GM23338 (cell line): ENCODE data around the gene CHRNA3. TPM values are rescaled to one million over a fixed set of nuclear protein-coding genes. Genes with fewer than 3 reads are reported as not detected.

Experiments used
- ATAC-seq: fragments of 200-7000 bp; cut with Tn5 transposase; 3 replicates; pipeline ENCODE4 v1.9.1; 2020
- DNase-seq: peaks from one replicate; pipeline ENCODE4 v3.0.0-alpha.2; 2015; ENCODE audit warnings: low spot score
- H2AFZ ChIP-seq: fragments of 200-600 bp; sonication (generic); 2 replicates; pipeline ENCODE4 v1.8.0; 2016; ENCODE audit warnings: antibody characterized with exemption, mild to moderate bottlenecking, moderate library complexity
- H3F3A ChIP-seq: fragments of 200-600 bp; sonication (generic); replicated peaks from 2 replicates; pipeline ENCODE4 v1.8.0; 2017; ENCODE audit warnings: antibody characterized with exemption, mixed run types, low read depth
- H3K27ac ChIP-seq: fragments of 200-600 bp; sonication (generic); 2 replicates; pipeline ENCODE4 v1.6.1; 2016; ENCODE audit warnings: low read depth
- H3K27me3 ChIP-seq: fragments of 200-600 bp; sonication (generic); 2 replicates; pipeline ENCODE4 v1.8.0; 2016; ENCODE audit warnings: mild to moderate bottlenecking, mixed run types, moderate library complexity; ENCODE audit not compliant: insufficient read depth
- H3K36me3 ChIP-seq: fragments of 200-600 bp; sonication (generic); 2 replicates; pipeline ENCODE4 v1.8.0; 2016; ENCODE audit warnings: mild to moderate bottlenecking; ENCODE audit not compliant: insufficient read depth
- H3K4me1 ChIP-seq: fragments of 200-600 bp; sonication (generic); 2 replicates; pipeline ENCODE4 v1.8.0; 2016; ENCODE audit warnings: mild to moderate bottlenecking, moderate library complexity; ENCODE audit not compliant: insufficient read depth
- H3K4me2 ChIP-seq: fragments of 200-600 bp; sonication (generic); 2 replicates; pipeline ENCODE4 v1.7.1; 2017; ENCODE audit warnings: mixed run types
- H3K4me3 ChIP-seq: fragments of 200-600 bp; sonication (generic); 2 replicates; pipeline ENCODE4 v1.6.1; 2016; ENCODE audit warnings: mixed run types
- H3K79me2 ChIP-seq: fragments of 200-600 bp; sonication (generic); replicated peaks from 2 replicates; pipeline ENCODE4 v1.8.0; 2017; ENCODE audit warnings: mild to moderate bottlenecking; ENCODE audit not compliant: insufficient read depth
- H3K9me2 ChIP-seq: fragments of 200-600 bp; sonication (generic); 2 replicates; pipeline ENCODE4 v1.8.0; 2017; ENCODE audit not compliant: insufficient read depth
- H4K20me1 ChIP-seq: fragments of 200-600 bp; sonication (generic); replicated peaks from 2 replicates; pipeline ENCODE4 v1.8.0; 2017; ENCODE audit warnings: mild to moderate bottlenecking; ENCODE audit not compliant: insufficient read depth
- H3K27ac Mint-ChIP-seq: 2 replicates; pipeline ENCODE4 v1.8.0; 2020; ENCODE audit warnings: inconsistent platforms, mild to moderate bottlenecking, moderate library complexity, mixed read lengths
- H3K27me3 Mint-ChIP-seq: 3 replicates; pipeline ENCODE4 v1.8.0; 2022; ENCODE audit warnings: low read depth, mild to moderate bottlenecking, moderate library complexity, mixed read lengths, inconsistent platforms; ENCODE audit not compliant: insufficient read depth, poor library complexity
- H3K36me3 Mint-ChIP-seq: 3 replicates; pipeline ENCODE4 v1.8.0; 2021; ENCODE audit warnings: low read depth, mild to moderate bottlenecking, inconsistent platforms, moderate library complexity, mixed read lengths
- H3K4me1 Mint-ChIP-seq: 3 replicates; pipeline ENCODE4 v1.8.0; 2020; ENCODE audit warnings: mild to moderate bottlenecking, inconsistent platforms, mixed read lengths
- H3K4me3 Mint-ChIP-seq: 3 replicates; pipeline ENCODE4 v1.8.0; 2021; ENCODE audit warnings: moderate library complexity, mild to moderate bottlenecking, inconsistent platforms, mixed read lengths
- H3K9me3 Mint-ChIP-seq: 3 replicates; pipeline ENCODE4 v1.8.0; 2020; ENCODE audit warnings: moderate library complexity, mild to moderate bottlenecking, inconsistent platforms, mixed read lengths
- POLR2AphosphoS5 ChIP-seq: IDR thresholded peaks from 2 replicates; pipeline ENCODE4 v1.6.1; 2016; ENCODE audit warnings: antibody characterized with exemption, low read depth
- polyA plus RNA-seq: library from polyadenylated mRNA; unstranded; fragments of >200 nt; fragmentation: Nextera tagmentation; extraction: Ambion mirVana; gene quantifications from 2 replicates; pipeline ENCODE4 v1.2.1, GENCODE V29; 2016
- total RNA-seq: library from RNA; depleted of rRNA; stranded (reverse); fragments of >200 nt; shearing (Covaris generic); gene quantifications from 2 replicates; pipeline ENCODE4 v1.2.3, GENCODE V29; 2014
- TF ChIP-seq, protein P1 (sequence below): fragments of 250-450 bp; sonication (Bioruptor Pico); IDR thresholded peaks from 2 replicates; pipeline ENCODE4 v1.5.0; 2020; ENCODE audit warnings: mild to moderate bottlenecking, moderate library complexity
- TF ChIP-seq, protein P2 (sequence below), 2 experiments: fragments of 200-600 bp in 1 of 2; sonication (generic) in 1 of 2; conservative IDR thresholded peaks; 2 replicates each; pipeline versions ENCODE4 v1.5.1 to v1.6.1; 2016 to 2017; ENCODE audit warnings: antibody characterized with exemption in 2 of 2, low read depth in 2 of 2, mild to moderate bottlenecking in 2 of 2, moderate library complexity in 1 of 2

Gene CHRNA3
- total and polyA plus RNA-seq, 2 experiments from 2014 or later, result 2.9 to 3.5 TPM

DNA sequence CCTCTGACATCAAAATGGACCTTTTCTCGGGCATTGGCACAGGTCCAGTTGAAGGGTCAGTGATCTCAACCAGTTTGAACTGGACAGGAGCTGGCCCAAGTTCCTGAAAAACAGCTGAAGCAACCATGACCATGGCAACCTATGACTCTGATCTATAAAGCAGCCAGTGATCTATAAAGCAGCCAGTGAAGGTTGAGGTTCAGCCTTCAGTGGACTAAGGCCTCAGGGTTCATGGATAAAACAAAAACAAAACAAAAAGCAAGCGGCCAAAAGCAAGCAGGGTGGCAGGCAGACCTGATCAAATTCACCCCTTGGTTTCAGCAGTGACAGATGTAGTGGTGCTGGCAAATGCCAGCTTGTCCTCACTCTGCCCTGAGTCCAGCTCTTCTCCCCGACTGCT, 30.2 kb upstream of the CHRNA3 start:
- H3K4me3 ChIP-seq, result no peak overlapping the region
- no peak overlapping the region for H3K27ac ChIP-seq
- H3K4me1 ChIP-seq, result no peaks in the 10 kb centered on the region
- no peak overlapping the region for H3K27ac Mint-ChIP-seq
- DNase-seq (no peak), ATAC-seq (no peak)
- no peak for TF ChIP-seq POLR2AphosphoS5
- TF ChIP-seq, protein P1, sequence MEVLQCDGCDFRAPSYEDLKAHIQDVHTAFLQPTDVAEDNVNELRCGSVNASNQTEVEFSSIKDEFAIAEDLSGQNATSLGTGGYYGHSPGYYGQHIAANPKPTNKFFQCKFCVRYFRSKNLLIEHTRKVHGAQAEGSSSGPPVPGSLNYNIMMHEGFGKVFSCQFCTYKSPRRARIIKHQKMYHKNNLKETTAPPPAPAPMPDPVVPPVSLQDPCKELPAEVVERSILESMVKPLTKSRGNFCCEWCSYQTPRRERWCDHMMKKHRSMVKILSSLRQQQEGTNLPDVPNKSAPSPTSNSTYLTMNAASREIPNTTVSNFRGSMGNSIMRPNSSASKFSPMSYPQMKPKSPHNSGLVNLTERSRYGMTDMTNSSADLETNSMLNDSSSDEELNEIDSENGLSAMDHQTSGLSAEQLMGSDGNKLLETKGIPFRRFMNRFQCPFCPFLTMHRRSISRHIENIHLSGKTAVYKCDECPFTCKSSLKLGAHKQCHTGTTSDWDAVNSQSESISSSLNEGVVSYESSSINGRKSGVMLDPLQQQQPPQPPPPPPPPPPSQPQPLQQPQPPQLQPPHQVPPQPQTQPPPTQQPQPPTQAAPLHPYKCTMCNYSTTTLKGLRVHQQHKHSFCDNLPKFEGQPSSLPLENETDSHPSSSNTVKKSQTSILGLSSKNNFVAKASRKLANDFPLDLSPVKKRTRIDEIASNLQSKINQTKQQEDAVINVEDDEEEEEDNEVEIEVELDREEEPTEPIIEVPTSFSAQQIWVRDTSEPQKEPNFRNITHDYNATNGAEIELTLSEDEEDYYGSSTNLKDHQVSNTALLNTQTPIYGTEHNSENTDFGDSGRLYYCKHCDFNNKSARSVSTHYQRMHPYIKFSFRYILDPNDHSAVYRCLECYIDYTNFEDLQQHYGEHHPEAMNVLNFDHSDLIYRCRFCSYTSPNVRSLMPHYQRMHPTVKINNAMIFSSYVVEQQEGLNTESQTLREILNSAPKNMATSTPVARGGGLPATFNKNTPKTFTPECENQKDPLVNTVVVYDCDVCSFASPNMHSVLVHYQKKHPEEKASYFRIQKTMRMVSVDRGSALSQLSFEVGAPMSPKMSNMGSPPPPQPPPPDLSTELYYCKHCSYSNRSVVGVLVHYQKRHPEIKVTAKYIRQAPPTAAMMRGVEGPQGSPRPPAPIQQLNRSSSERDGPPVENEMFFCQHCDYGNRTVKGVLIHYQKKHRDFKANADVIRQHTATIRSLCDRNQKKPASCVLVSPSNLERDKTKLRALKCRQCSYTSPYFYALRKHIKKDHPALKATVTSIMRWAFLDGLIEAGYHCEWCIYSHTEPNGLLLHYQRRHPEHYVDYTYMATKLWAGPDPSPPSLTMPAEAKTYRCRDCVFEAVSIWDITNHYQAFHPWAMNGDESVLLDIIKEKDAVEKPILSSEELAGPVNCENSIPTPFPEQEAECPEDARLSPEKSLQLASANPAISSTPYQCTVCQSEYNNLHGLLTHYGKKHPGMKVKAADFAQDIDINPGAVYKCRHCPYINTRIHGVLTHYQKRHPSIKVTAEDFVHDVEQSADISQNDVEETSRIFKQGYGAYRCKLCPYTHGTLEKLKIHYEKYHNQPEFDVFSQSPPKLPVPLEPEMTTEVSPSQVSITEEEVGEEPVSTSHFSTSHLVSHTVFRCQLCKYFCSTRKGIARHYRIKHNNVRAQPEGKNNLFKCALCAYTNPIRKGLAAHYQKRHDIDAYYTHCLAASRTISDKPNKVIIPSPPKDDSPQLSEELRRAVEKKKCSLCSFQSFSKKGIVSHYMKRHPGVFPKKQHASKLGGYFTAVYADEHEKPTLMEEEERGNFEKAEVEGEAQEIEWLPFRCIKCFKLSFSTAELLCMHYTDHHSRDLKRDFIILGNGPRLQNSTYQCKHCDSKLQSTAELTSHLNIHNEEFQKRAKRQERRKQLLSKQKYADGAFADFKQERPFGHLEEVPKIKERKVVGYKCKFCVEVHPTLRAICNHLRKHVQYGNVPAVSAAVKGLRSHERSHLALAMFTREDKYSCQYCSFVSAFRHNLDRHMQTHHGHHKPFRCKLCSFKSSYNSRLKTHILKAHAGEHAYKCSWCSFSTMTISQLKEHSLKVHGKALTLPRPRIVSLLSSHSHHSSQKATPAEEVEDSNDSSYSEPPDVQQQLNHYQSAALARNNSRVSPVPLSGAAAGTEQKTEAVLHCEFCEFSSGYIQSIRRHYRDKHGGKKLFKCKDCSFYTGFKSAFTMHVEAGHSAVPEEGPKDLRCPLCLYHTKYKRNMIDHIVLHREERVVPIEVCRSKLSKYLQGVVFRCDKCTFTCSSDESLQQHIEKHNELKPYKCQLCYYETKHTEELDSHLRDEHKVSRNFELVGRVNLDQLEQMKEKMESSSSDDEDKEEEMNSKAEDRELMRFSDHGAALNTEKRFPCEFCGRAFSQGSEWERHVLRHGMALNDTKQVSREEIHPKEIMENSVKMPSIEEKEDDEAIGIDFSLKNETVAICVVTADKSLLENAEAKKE (CRISPR knock-in tag), result no peak
- H3K9me3 Mint-ChIP-seq, result no peaks in the 10 kb centered on the region
- peaks cover 10% of the 10 kb centered on the region for H3K27me3 Mint-ChIP-seq
- no peaks in the 10 kb centered on the region; the same call in 2 of the 3 replicates for H3K4me1 Mint-ChIP-seq
- H3K9me2 ChIP-seq, result no peaks in the 10 kb centered on the region
- H3K27me3 ChIP-seq, result no peaks in the 10 kb centered on the region
- H3K4me2 ChIP-seq, result no peak overlapping the region
- no peaks in the 10 kb centered on the region for H3K36me3 Mint-ChIP-seq
- H2AFZ ChIP-seq, result no peak overlapping the region
- no peaks in the 10 kb centered on the region for H3K79me2 ChIP-seq
- no peaks in the 10 kb centered on the region for H4K20me1 ChIP-seq
- no peak overlapping the region for H3K4me3 Mint-ChIP-seq
- H3K36me3 ChIP-seq, result no peaks in the 10 kb centered on the region
- no peaks in the 10 kb centered on the region for H3F3A ChIP-seq

DNA sequence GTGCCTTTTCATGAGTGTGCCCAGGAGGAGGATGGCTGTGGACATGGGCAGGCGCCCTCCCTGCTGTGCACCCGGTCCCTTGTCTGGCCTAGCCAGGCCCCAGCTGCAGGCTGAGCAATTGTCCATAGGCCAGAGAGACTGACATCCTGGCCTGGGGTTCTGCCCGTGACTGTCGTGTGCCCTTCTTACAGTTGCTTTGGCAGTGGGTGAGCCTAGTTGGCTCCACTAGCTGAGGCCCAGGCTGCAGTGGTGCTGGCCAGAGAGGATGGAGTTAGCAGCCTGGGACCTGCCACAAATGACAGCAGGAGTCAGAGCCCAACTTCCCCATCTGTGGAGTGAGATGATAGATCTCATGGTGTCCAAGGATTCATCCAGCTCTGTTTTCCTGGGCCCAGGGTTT, 29.2 kb upstream of the CHRNA3 start:
- Mint-ChIP-seq H3K27me3 (peaks cover 10% of the 10 kb centered on the region), H3K4me3 (no peak overlapping the region), H3K27ac (no peak overlapping the region), H3K36me3 (no peaks in the 10 kb centered on the region), H3K4me1 (no peaks in the 10 kb centered on the region; the same call in 2 of the 3 replicates), H3K9me3 (no peaks in the 10 kb centered on the region; the same call in 2 of the 3 replicates)
- H3K27me3 ChIP-seq, result no peaks in the 10 kb centered on the region
- H3F3A ChIP-seq, result no peaks in the 10 kb centered on the region
- ATAC-seq (no peak), DNase-seq (no peak)
- H3K4me3 ChIP-seq, result no peak overlapping the region
- no peak overlapping the region for H2AFZ ChIP-seq
- TF ChIP-seq, protein P2, sequence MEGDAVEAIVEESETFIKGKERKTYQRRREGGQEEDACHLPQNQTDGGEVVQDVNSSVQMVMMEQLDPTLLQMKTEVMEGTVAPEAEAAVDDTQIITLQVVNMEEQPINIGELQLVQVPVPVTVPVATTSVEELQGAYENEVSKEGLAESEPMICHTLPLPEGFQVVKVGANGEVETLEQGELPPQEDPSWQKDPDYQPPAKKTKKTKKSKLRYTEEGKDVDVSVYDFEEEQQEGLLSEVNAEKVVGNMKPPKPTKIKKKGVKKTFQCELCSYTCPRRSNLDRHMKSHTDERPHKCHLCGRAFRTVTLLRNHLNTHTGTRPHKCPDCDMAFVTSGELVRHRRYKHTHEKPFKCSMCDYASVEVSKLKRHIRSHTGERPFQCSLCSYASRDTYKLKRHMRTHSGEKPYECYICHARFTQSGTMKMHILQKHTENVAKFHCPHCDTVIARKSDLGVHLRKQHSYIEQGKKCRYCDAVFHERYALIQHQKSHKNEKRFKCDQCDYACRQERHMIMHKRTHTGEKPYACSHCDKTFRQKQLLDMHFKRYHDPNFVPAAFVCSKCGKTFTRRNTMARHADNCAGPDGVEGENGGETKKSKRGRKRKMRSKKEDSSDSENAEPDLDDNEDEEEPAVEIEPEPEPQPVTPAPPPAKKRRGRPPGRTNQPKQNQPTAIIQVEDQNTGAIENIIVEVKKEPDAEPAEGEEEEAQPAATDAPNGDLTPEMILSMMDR (conservative IDR thresholded peaks at IDR 0.05; ENCODE audit: low read depth in 2 of 2), result no peak
- no peaks in the 10 kb centered on the region for H3K4me1 ChIP-seq
- H4K20me1 ChIP-seq, result no peaks in the 10 kb centered on the region
- H3K79me2 ChIP-seq, result no peaks in the 10 kb centered on the region
- H3K27ac ChIP-seq, result no peak overlapping the region
- H3K36me3 ChIP-seq, result no peaks in the 10 kb centered on the region
- no peak overlapping the region for H3K4me2 ChIP-seq
- H3K9me2 ChIP-seq, result no peaks in the 10 kb centered on the region
